GM21515 (cell line): ENCODE measurements around the gene HES2.
"Not testable (repeated sequence)": the region's sequence is repeated elsewhere in the genome, so short reads cannot be mapped to it uniquely, and the experiment has no call there.

Experiments
- ATAC-seq: cut with Tn5 transposase; IDR thresholded peaks from one replicate; pipeline ENCODE4 v1.9.1; 2021; ENCODE audit not compliant: unreplicated experiment

HES2 gene

DNA sequence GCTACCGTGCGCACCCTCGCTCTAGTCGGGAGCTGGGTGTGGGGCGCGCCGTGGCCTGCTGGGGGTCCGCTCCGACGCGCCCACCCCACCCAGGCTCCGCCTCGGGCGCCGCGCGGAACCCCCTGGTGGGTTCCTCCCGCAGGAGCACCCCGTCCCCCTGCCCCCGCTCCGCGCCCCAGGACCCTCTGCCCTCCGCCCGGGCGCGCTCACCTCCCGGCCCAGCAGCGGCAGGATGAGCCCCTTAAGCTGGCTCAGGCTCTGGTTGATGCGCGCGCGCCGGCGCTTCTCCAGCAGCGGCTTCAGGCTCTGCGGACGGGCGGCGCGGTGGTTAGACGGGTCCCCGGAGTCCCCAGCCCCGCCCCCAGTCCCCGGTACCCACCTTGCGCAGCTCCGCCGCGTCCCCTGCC, 319 bp downstream of the HES2 start:
- ATAC-seq, result no peak

DNA sequence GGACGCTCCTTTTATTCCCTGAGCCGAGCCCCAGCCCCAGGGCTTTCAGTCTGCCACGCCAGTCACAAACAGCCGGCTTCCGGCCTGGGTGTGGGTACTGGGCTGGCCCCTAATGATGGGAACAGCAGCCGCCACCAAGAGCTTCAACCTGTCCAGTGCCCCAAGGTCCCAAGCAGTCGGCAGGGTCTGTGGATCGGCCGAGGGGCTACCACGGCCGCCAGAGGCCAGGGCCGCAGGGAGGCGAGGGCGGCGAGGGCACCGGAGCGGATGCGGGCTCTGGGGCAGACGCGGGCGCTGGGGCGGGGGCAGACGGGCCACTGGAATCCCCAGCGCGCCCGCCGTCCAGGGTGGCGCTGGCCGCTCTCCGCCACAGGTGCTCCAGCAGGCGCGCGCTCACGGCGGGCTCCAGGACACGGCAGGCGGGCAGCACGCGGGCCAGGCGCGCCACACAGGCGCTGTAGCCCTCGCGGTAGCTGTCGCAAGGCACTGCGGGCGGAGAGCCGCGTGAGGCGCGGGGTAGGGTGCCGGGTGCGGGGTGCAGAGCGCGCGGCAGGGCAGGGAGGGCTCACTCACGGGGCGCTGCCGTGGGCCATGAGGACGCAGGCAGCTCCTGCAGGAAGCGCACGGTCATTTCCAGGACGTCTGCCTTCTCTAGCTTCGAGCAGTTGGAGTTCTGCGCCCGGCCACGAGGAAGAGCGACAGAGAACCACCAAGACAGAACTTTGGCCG, 887 bp downstream of the HES2 start:
- no peak for ATAC-seq

DNA sequence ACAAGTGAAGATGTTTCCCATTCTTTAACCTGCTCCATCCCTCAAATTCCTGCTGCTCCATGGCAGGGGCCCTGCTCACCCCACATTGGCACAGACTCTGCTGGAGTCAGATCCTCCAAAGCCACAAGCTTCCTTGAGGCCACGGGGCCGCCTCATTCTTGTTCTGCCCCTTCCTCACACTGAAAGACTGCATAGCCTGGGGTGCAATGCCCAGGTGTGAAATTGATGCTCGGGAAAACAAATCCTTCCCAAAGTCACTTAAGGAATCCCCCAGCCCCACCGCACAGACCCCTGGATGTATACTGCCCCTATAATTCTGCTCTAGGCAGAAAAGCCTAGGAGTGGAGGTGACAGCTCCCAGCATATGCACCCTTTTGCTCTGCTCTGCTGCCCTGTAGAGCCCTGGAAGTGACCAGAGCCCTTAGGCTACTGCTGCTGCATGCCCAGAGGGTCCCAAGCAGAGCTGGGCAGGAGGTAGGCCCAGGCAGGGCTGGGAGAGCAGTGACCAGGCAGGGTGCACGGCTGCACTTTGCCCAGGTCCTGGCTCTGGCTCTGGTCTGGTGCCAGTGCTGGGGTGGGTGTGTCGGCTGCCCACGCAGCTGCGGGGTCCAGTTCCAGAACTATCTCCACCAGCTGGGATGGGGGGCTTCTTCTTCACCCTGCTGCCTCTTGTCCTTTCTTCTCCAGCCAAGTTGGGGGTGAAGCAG, 1.6 kb downstream of the HES2 start:
- no peak for ATAC-seq

DNA sequence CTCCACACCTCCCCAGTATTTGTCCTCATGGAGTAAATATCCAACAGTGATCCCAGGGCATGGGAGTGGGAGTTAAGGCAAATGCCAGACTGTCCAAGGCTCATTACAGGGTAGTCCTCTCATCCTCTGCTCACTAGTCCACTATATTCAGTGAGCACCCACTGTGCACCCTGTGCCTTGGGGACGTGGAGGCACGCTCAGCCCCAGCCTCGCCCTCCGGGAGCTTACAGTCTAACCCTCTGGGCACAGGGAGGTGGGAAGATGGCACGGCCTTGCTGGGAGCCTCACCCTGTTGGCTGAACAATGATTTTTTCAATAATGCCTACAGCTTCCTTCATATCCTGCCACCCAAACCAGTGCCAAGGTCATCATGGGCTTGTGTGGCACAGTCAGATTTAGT, 2.8 kb downstream of the HES2 start:
- ATAC-seq, result no peak

DNA sequence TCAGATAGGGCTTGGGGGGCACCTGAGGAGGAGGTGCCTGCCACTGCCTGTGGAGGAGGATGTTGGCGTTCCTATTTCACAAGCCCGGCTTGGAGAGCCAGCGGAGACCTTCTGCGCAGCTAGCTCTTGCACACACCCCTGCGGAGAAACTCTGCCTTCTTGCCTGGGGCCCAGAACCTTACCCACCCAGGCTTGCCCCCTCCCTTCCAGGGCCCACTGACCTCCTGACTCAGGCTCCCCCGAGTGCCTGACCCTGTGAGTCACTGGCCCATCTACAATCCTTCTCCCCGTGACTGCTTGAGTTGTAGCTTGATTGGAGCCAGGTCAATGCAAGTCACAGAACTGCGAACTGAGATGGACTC, 3.4 kb downstream of the HES2 start:
- ATAC-seq, result no peak

DNA sequence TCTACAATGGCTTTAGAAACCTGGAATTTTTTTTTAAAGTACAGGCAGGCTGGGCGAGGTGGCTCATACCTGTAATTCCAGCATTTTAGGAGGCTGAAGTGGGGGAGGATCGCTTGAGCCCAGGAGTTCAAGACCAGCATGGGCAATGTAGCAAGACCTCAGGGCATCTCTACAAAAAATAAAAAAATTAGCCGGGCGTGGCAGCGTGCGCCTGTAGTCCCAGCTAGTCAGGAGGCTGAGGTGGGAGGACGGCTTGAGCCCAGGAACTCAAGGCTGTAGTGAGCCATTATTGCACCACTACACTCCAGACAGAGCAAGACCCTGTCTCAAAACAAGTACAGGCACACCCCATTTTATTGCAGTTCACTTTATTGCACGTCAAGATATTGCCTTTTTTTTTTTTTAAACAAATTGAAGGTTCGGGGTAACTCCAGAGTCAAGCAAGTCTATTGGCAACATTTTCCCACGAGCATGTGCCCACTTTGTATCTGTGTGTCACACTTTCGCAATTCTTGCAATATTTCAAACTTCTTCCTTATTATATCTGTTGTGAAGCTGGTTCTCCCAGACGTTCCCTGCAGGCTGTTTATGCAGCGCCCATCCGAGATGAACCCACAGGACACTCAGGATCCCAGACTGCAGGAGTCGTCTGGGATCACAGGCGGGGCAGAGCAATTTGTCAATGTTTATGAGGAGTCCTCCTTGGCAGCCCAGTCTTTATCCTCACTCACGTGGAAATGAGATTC, 4.7 kb downstream of the HES2 start:
- no peak for ATAC-seq

DNA sequence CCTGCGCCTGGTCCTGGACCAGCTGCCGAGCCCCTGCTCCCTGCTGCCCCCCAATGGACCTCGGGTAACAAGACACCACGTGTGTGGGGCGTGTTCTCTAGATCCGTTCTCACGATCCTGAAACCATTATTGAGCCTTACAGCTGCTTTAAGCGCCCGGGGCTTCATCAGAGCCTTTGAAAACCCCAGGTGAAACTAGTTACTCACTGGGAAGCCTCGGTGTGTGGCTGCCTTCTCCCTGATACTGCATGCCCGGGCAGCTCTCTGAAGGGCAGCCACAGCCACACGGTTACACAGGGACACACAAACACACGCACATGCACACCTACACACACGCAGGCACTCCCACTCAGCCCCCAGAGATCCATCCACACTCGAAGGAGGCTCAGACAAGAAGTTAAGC, 5.3 kb downstream of the HES2 start:
- ATAC-seq, result peak; percentile 74

DNA sequence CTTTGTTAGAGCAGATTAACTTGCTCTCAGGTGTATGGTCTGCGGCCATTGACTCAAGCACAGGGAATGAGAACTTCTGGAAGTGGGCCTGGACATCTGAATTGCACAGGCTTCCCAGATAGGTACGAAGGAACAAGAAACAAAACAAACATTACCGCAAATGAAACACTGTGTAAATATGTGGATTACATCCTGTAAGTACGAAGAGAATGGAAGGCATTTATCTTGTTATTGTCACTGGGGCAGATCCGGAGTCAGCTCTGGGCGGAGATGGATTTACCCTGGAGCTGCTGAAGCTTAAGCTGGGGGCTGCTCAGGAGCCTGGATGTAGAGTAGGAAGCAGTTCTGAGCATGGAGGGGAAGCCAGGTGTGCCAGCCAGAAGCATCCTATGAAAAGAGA, 6.8 kb downstream of the HES2 start:
- no peak for ATAC-seq

DNA sequence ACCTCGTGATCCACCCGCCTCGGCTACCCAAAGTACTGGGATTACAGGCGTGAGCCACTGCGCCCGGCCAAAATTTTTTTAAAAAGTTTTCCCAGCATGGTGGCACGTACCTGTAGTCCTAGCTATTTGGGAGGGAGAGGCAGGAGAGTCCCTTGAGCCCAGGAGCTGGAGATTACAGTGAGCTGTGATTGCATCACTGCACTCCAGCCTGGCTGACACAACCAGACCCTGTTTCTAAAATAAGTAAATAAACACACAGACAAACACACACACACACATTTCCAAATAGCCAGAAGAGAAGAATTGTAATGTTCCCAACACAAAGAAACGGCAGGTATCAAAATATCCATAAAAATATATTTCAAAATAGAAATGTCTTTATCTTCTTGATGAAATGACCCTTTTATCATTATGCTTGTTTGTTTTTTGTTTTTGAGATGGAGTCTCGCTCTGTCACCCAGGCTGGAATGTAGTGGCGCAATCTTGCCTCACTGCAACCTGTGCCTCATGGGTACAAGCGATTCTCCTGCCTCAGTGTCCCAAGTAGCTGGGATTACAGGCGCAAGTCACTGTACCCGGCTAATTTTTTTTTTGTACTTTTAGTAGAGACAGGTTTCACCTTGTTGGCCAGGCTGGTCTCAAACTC, 9.3 kb downstream of the HES2 start:
- ATAC-seq, result no peak

DNA sequence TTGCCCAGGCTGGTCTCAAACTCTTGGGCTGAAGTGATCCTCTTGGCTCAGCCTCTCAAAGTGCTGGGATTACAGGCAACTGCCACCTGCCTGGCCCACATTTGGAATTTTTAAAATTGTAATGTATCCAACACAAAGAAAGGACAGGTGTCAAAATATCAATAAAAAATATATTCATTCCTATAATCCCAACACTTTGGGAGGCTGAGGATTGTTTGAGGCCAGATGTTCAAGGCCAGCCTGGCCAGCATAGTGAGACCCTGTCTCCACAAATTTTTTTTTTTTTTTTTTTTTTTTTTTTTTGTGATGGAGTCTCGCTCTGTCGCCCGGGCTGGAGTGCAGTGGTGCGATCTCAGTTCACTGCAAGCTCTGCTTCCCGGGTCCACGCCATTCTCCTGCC, 10.0 kb downstream of the HES2 start:
- no peak for ATAC-seq

DNA sequence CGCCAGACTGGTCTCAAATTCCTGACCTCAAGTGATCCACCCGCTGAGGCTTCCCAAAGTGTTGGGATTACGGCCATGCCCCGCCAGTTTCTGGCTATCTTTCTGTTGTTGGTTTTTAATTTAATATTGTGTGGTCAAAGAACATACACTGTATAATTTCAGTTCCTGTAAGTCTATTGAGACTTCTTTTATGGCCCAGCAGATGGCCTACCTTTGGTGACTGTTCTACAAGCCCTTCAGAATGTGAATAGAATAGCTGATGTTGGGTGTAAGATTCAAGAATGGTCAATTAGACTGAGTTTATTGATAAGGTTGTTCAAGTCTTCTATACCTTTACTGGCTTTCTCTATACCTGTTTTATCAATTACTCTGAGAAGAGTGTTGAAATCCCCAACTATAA, 10.7 kb downstream of the HES2 start:
- ATAC-seq, result no peak

DNA sequence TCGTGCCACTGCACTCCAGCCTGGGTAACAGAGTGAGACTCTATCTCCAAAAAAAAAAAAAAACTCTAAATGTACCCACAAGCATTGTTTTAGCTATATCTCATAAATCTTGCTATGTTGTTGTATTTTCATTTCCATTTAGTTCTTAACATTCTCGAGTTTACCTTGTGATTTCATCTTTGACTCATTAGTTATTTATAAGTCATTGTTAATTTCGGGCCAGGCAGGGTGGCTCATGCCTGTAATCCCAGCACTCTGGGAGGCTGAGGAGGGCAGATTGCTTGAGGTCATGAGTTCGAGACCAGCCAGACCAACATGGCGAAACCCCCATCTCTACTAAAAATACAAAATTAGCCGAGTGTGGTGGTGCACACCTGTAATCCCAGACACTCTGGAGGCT, 11.7 kb downstream of the HES2 start:
- ATAC-seq, result no peak

DNA sequence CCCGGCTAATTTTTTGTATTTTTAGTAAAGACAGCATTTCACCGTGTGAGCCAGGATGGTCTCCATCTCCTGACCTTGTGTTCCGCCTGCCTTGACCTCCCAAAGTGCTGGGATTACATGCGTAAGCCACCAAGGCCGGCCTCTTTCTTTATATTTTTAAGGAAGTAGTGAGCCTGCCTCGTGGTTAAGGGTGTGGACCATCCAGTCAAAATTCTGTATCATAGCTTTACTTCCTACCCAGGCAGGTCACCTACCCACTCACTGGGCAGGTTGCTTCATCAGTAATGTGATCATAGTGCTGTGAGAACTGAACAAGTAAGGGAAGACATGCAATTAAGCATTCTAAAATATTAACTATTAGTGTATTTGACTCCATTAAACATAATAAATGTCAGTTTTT, 18.0 kb downstream of the HES2 start:
- no peak for ATAC-seq

DNA sequence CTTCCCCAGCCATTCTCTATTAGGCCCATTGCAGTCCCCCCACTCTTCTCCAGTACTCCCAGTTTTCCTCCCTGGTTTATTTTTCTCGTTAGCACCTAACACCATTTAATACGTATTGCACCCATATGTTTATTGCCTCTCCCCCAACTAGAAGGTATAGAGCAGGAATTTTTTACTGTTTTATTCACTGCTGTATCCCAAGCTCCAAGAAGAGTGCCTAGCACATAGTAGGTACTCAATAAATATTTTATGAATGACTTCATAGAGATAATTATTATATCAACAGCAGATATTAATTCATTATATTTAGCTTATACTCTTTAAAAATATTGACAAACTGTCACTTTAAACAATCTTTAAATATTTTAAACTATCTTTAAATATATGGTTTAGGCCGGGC, 20.4 kb downstream of the HES2 start:
- ATAC-seq, result no peak

DNA sequence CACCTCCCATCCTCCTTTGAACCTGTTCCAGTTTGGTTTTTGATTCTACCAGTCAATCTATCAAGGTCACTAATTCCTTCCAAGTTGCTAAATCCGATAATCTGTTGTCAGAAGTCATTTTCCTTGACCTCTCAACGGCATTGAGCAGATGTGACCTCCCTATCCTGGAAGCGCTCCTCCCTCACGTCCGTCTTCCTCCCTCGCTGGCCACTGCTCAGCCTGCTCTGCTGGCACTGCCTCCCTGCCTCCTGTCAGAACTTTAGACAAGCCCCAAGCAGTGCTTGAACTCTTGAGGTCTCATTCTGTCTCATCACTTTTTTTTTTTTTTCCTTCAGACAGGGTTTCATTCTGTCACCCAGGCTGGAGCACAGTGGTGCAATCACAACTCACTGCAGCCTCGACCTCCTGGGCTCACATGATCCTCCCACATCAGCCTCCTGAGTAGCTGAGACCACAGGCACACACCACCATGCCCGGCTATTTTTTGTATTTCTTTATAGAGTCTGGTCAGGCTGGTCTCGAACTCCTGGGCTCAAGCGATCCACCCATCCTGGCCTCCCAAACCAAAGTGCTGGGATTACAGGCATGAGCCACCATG, 21.8 kb downstream of the HES2 start:
- no peak for ATAC-seq

DNA sequence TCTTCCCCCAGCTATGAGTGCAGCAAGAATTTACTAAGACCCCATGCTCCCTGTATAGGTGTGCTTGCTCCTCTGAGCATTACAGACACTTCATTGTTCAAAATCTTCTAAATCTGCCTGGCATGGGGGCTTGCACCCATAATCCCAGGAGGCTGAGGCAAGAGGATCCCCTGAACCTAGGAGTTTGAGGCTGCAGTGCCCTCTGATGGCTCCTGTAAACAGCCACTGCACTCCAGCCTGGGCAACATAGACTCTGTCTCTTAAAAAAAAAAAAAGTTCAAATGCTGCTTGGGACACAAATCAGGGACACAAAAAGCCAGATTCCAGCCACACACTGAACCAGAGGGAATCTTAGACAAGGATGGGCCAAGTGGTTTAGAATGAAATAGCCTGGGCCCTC, 22.7 kb downstream of the HES2 start:
- no peak for ATAC-seq

DNA sequence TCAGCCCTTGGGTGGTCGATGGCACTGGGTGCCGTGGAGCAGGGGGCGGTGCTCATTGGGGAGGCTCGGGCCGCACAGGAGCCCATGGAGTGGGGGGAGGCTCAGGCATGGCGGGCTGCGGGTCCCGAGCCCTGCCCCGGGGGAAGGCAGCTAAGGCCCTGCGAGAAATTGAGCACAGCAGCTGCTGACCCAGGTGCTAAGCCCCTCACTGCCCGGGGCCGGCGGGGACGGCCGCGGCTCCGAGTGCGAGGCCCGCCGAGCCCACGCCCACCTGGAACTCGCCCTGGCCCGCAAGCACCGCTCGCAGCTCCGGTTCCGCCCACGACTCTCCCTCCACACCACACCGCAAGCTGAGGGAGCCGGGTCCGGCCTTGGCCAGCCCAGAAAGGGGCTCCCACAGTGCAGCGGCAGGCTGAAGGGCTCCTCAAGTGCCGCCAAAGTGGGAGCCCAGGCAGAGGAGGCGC, 23.9 kb downstream of the HES2 start:
- not testable (repeated sequence) for ATAC-seq

DNA sequence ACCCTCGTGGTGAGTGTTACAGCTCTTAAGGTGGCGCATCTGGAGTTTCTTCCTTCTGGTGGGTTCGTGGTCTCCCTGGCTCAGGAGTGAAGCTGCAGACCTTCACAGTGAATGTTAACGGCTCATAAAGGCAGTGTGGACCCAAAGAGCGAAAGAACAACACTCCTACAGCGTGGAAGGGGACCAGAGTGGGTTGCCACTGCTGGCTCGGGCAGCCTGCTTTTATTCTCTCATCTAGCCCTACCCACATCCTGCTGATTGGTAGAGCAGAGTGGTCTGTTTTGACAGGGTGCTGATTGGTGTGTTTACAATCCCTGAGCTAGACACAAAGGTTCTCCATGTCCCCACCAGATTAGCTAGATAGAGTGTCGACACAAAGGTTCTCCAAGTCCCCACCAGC, 24.6 kb downstream of the HES2 start:
- ATAC-seq, result not testable (repeated sequence)

DNA sequence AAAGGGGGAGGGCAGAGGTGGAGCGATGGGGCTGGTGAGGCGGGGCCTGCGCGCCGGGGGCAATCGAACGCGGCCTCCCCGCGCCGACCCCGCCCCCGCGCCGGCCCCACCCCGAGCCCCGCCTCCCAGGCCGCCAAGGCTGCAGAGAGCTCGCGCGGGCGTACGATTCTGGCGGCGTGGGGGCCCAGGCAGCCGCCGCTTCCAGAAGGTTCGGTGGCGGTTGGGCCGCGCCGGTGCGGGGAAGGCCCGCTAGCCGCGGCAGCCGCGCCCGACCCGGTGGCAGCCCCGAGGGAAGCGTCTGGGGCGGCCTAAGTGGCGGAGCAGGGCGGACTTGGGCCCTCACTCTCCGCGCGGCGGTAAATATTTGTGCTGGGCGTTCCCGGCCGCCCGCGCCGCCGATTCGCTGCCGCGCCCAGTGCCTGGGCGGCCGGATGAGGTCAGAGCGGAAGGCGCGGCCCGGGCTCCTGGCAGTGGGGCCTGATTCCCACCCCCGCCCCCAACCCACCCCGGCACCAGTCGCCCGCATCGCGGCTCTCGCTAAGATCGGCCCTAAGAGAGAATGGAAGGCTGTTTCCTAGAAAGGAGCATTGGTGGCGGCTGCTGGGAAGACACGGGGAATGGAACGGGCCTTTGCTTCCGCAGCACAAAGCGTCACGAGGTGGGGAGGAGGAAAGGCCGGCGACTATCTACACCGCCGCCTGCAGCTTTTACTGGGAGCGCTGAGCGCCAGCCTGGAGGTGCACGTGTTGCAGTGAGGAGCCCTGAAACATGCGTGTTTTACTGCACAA, 26.1 kb downstream of the HES2 start, which contains the start of gene ACOT7:
Gene ACOT7, minus strand, starts transcription at position 368 of the 788 bp plus-strand sequence. CDS start 368 bp downstream, outside the sequence.
- peak; percentile 83 for ATAC-seq

DNA sequence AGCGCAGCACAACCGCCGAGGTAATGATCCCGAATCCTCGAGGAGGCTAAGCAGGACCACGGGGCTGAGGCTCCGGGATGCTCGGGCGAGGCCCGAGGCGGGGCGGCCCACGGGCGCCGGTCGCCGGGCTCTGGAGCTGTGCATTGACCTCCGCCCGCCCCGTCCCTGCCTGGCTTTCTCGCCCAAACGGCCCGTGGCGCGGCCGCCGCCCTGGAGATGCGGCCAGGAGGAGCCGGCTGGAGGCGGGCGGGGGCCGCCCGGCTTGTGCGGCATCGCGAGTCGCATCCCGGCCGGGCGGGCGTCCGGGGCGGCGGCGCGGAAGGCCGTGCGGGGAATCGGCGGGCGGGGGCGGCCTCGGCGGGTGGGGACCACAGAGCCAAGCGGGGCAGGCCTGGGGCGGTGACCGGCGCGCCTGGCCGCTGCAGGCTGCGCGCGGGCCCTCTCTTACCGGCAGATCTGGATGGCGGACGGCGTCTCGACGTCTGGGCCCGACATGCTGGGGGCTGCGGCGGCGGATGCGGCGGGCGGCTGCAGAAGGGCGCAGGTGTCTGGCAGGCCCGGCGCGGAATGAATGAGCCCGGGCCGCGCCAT, 26.8 kb downstream of the HES2 start:
- ATAC-seq, result peak; percentile 26
